ENCODE data around the gene GABARAPL1. TPM values are rescaled to one million over a fixed set of nuclear protein-coding genes. Genes with fewer than 3 reads are reported as not detected.

The GABARAPL1 gene
- total RNA-seq, 1 experiment from 2014 or later = 24.1 TPM

DNA sequence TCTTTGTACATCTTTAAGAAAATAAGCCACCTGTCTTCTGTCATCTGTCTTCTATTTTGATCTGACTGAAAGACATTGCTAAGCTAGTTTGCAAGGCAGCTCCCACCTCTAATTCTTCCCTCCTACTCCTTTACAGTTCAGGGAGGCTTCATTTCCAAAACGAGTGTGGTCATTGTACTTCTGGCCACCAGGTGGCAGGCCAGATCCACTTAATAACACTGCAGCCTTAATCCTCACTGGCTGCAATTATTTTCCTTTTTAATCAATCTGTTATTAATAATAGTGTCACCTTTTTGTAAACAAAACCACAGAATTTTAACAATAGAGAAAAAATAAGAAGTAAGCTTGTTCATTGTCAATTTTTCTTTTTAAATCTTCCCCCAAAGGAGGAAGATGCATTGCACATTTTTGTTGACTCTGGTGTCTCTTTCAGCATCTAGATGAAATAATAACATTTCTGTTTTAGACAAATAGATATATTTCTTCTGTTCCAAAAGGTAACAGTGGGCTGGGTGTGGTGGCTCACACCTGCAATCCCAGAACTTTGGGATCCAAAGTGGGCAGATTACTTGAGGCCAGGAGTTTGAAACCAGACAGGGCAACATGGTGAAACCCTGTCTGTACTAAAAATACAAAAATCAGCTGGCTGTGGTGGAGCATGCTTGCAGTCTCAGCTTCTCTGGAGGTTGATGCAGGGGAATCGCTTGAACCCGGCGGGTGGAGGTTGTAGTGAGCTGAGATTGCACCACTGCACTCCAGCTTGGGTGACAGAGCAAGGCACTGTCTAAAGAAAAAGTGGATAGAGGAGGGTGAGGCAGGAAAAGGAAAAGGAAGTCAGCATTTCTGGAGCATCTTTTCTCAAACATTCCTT lies 23.3 kb downstream of the GABARAPL1 start:
- TF ChIP-seq REST (IDR thresholded peaks at IDR 0.05; ENCODE audit: insufficient read depth in 1 of 2, low read depth in 2 of 2, low read length in 1 of 2) (no peak), POLR2AphosphoS5 (IDR thresholded peaks at IDR 0.05; ENCODE audit: low read depth, low read length) (no peak), CTCF (IDR thresholded peaks at IDR 0.05) (peak; percentile 76), TCF7L2 (IDR thresholded peaks at IDR 0.05; ENCODE audit: low read depth, low read length) (no peak)
- BruUV-seq (replicated peaks) = no TSS peak
- Histone ChIP-seq H3K9me3 (ENCODE audit: control insufficient read depth, insufficient read depth, low read depth, low read length) (no peaks in the 10 kb centered on the region), H3K36me3 (ENCODE audit: control insufficient read depth, insufficient read depth, low read length) (no peaks in the 10 kb centered on the region), H3K27ac (ENCODE audit: low read length) (peak overlapping the region; percentile 21; the same call in 1 of the 2 replicates), H3K27me3 (ENCODE audit: control insufficient read depth, insufficient read depth, low read length) (no peaks in the 10 kb centered on the region), H3K4me3 (ENCODE audit: low read depth in 2 of 2, low read length in 2 of 2) (no peak overlapping the region), H3K4me1 (ENCODE audit: control insufficient read depth, insufficient read depth, low read length) (no peaks in the 10 kb centered on the region)
- DNase-seq (ENCODE audit: low read depth, low spot score) (no peak), ATAC-seq (peak; percentile 83)
- ChIA-PET CTCF (interaction anchor here (0.7 kb wide), 1 partner anchor 210 kb away, joined by 4 read pairs; no protein-coding TSS in a partner anchor), POLR2A (no interaction called here)
- intact Hi-C loops (cut with micrococcal nuclease; ENCODE audit: unreplicated experiment) = loop anchor here (2.0 to 5.0 kb wide), 2 partner anchors 265 to 326 kb away; no protein-coding TSS in a partner anchor
- in situ Hi-C loops (cut with HindIII; ENCODE audit: low pct_unique_long_range_greater_than_20kb, low sequenced_read_pairs) = no loop called here

DNA sequence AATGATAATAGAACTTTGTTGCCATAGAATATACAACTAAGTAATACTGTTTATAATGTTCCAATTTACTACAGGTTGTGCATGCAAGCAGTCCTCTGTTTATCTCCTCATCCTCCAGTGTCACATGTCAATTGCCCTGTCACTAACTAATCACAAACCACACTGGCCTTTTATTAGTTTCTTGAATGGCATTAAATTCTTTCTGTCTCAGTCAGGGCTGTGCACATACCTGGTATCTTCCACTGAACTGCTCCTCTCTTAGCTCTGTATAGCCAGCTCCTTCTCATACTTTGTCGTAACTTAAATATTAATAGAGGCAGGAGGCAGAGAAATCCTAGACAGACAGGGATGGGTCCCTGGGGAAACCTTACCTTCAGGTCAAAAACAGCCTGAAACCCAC lies 24.0 kb downstream of the GABARAPL1 start:
- DNase-seq (ENCODE audit: low read depth, low spot score) (no peak), ATAC-seq (no peak)
- ChIA-PET CTCF (no interaction called here), POLR2A (no interaction called here)
- in situ Hi-C loops (cut with HindIII; ENCODE audit: low pct_unique_long_range_greater_than_20kb, low sequenced_read_pairs) = no loop called here
- Histone ChIP-seq H3K27me3 (ENCODE audit: control insufficient read depth, insufficient read depth, low read length) (no peaks in the 10 kb centered on the region), H3K9me3 (ENCODE audit: control insufficient read depth, insufficient read depth, low read depth, low read length) (no peaks in the 10 kb centered on the region), H3K4me1 (ENCODE audit: control insufficient read depth, insufficient read depth, low read length) (no peaks in the 10 kb centered on the region), H3K4me3 (ENCODE audit: low read depth in 2 of 2, low read length in 2 of 2) (no peak overlapping the region), H3K36me3 (ENCODE audit: control insufficient read depth, insufficient read depth, low read length) (no peaks in the 10 kb centered on the region), H3K27ac (ENCODE audit: low read length) (no peak overlapping the region)
- no TSS peak for BruUV-seq (replicated peaks)
- TF ChIP-seq SIN3A (IDR thresholded peaks at IDR 0.05; ENCODE audit: borderline replicate concordance, insufficient read depth, low read depth, low read length) = no peak
- TF ChIP-seq CTCF (IDR thresholded peaks at IDR 0.05) = no peak
- intact Hi-C loops (cut with micrococcal nuclease; ENCODE audit: unreplicated experiment) = loop anchor here (5.0 kb wide), 1 partner anchor 326 kb away; no protein-coding TSS in a partner anchor

Measured in Panc1 (cell line).